Stimulated activated CD4-positive, alpha-beta T cell treated with anti-CD3 and anti-CD28 coated beads, Interleukin-1b, Interleukin-23, amount 100 ng/mL, for 48 hours (primary cell): ENCODE data around the gene TAS1R2.
"Not testable (repeated sequence)": the region's sequence is repeated elsewhere in the genome, so short reads cannot be mapped to it uniquely, and the experiment has no call there.

Source experiments
- DNase-seq: peaks from one replicate; pipeline ENCODE4 v3.0.0-alpha.2; 2020

Gene TAS1R2

DNA sequence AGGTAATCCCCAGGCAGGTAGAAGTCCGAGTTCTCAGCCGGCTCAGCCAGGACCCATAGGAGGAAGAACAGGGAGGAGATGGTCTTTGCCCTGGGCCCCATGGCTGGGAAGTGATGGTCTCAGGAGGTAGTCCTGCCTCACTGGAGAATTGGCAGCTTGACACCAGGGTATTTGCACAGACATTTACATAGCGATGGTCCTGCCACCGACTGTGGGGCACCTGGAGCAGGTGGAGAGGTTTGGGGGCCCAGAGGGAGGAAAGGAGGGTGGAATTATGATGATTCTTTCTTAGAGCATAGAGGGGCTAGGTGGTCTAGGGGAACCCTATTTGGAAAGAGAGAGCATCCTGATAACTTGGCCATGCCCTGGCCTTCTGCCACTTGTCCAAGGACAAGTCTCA lies at the start of gene TAS1R2:
Gene TAS1R2 (minus strand): TSS at position 101 of the 400 bp plus-strand sequence. CDS start 0 bp downstream, at position 101.
- no peak for DNase-seq

DNA sequence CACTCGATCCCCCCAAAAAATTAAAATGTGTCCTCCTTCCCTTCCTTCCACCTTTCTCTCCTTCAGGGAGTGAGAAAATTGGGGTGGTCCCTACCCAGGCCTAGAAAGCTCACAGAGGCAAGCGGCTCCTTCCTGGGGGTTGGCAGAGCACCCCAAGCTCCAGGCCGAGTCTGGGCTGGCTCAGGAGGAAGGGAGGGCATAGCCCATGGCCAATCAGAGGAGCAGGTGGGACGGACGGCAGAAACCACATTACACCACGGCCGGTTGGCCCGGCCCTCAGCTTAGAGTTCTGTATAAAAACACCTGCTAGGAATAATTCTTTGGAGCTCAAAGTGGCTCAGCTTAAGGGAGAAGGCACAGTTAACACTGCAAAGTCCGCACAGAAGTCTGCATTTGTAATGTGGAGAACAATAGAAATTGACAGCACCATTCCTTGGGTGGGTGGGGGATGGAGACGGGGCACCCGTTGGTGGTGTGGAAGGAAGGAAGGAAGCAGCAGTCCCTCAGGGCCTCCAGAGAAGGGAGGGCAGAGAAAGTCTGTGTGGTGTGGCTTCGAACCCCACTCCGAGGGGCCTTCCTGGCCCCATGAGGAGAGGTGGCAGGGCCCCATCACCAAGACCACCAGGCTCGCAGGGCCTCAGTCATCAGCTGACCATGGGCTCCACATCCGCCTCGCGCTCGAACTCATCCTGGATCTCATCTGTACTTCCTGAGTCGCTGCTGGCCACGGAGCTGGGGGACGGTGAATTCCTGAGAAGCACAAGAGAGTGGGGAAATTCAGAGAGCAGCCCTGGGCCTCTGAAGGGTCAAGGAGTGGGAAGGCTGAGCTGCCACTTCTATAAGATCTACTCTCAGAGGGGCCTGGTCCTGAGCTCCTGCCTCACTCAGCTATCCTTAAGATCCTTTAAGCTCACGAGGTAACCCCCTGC lies 48.7 kb upstream of the TAS1R2 start:
- DNase-seq: no peak

DNA sequence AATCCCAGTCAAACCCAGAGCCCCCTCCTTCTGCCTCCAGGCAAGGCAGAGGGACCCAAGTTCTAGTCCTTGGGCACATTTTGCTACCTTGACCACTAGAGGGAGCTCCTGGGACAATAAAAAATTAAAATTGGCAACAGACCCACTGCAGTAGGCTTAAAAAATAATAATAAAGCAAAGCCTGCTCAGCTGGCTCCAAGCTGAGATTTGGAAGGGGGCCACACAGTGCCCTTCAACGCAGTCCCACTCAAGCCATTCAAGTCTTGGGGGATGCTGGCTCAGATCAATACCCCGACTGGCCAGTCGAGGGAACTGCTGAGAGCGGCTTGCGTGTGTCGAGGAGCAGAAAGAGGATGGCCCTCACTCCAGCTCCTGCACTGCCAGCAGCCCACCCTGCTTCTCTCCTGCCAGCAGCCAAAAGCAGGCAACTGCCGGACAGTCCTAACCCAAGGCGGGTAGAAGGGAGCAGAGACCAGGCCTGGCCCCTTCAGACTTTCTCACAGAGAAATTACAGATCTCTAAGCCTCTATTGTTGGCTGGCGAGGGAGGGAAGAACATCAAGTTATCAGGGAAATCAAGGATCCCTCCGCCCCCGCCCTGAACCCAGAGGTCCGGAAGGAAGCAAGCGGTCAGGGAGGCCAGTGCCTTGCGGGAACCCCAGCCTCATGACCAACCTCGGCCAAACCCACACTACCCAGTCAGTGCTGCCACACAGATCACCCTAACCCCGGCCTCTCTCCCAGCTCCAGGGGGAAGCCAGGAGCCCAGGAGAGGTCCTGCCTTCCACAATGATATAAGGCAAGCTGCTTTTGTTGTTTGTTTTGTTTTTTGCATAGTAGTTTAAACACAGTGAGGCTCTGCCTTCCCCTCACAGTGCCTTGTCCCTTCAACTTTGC lies 47.8 kb upstream of the TAS1R2 start:
- peak; percentile 49 for DNase-seq

DNA sequence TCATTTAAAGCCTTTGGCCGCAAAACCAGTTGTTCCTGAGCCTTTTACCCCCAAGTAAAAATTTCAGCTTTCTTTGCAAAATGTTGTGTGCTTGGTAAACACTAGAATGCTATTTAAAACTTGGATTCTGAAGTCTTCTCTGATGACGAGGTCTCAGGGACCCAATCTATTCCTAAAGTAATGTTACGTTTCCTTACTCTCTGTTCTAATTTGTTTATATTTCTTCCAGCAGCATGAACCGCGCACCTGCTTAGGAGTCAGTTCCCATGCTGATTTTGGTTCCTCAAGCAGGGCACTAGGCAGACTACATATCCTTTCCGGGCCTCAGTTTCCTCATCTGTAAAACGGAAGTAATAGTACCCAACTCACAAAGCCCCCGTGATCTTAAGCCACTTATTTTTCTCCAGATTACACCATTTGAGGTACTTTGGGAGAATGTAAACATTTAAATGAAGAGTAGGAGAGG lies 43.9 kb upstream of the TAS1R2 start:
- no peak for DNase-seq

DNA sequence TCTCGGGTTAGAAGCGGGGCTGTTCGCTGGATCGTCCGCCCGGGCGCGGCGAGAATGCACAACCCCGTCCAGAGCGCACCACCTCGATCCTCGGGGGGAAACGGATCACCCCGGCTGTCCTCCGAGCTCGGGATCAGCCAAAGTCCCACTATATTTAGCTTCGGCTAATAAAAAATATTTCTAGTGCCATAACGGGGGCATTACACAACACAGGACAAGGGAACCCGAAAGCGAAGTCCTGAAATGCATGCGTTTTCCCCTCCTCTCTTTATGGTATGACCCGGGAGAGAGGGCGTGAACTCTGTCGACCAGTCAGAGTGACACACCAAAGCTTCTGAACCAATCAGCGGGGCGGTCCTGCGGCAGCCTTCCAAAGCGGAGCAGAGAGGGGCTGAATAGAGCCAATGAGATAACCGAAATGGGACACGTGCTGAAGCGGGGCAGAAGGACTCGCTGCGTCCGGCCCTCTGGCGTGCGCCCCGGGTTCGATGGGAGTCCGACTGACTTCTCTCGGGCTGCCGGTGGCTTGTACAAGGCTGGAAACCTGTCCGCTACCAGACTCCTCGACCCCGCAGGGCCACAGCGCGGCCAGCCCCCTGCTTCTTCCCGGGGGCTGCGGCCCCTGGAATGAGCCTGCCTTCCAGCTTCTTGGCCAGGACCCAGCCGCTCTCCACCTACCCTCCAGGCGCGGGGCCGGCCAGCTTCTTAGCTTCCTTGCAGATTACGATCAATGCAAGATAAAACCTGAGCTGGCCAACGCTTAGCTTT lies 43.2 kb upstream of the TAS1R2 start, which contains the start of gene ALDH4A1:
Gene ALDH4A1 (minus strand): TSS at position 33 of the 768 bp plus-strand sequence. CDS start 32 bp downstream, at position 1.
- peak; percentile 96 for DNase-seq

DNA sequence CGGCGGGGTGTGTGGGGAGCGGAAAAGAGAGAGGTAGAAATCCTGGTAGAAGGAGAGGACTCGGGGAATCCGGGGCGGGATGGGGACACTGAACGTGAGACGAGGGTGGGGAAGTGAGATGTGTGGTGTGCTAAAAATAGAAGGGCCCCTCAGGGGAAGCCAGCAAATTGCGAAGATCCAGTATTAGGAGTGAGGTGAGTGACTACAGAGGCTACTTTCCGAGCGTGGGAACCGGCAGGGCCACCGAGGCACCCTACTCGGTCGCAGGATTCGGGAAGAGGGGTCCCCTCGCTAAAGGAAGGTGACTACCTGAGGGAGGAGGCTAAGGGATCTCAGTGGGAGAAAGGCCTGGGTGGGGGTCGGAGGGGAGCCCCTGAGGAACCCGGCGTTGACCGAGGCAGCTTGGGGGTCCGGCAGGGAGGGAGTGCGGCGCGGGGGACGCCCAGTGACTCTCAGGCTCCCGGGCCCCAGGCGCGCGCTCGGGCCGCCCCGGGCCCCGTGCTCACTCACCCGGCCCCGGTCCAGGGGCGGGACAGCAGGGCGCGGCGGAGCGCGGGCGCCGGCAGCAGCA lies 42.6 kb upstream of the TAS1R2 start:
- no peak for DNase-seq

DNA sequence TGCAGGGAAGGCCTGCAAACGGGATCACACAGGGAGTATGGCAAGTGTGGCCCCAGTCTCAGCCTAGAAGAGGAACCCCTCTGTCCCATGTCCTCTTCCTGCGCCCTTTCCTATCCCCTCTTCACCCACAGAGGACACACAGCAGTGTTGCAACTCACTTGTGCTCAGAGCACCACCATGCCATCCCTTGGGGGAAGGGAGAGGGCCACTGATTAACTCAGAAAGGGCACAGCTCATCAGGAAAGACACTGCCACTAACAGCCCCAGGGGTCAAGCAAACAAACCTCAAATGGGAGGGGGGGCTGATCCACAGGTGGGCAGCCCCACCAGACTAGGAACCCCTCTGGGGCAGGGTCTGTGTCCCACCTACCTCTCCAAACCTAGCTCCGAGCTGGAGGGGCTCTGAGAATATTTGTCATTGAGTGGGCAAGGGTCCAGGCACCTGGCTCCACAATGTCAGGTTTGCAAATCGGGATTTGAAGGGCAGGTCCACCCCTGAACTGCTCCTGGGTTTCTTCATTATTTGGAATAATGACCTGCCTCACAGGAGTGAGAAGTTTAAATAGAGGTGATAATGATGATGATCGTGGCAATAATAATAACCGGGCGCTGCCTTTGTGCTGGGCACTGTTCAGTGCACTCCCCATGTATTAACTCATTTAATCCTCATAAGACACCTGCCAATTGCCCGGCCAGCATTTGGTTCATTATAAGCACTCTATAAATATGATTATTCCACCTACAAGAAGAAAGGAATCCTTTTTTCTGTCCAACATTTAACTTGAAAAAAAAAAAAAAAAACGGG lies 41.9 kb upstream of the TAS1R2 start:
- DNase-seq: no peak

DNA sequence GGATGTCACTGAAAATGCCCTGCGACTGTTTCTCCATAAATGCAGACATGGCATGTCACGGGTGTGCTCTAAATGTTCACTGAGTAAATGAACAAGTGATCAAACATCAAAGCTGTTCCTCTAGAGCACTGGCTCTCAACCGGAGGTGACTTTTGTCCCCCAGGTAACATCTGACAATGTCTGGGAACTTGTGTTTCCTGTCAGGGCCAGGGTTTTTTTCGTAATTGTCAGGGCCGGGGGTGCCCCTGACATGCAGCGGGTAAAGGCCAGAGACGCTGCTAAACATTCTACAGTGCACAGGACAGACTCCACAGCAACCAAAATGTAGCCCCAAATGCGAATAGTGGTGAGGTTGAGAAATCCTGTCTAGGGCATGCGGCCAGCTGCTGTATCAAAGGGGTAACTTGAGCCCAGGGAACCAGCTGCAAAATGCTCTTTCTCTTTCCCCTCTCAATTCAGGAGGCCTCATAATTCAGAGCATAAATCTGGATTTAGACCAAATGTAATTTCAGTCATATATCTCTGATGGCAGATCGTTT lies 40.9 kb upstream of the TAS1R2 start:
- DNase-seq: no peak

DNA sequence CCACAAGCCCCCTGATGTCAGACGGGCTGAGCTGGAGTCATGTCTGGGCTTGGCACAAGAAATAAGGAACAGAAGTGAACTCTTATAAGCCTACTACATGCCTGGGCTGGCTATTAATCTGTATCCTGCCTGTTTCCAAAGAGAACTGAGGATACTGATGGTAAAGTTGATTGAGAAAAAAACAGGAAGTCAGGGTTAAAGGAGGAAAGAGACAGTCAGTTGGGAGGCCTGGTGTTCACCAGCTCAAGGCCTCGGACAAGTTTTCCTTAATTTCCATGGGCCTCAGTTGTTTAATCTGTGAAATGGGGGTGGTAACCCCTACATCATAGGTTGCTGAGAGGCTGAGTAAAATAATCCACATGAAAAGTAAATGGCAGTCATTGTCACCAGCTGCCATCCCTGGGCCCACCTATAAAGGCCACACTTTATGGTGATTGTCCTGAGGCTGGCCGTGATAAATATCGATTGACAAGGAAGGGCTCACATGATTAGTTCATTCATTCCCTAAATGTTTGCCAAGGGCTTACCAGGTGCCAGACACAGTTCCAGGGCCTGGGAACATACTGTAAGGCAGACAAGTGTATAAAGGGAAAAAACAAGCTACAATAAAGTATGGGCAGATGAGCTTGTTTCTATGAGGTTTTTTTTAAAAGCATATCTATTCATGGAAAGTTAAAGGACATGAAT lies 40.0 kb upstream of the TAS1R2 start:
- no peak for DNase-seq

DNA sequence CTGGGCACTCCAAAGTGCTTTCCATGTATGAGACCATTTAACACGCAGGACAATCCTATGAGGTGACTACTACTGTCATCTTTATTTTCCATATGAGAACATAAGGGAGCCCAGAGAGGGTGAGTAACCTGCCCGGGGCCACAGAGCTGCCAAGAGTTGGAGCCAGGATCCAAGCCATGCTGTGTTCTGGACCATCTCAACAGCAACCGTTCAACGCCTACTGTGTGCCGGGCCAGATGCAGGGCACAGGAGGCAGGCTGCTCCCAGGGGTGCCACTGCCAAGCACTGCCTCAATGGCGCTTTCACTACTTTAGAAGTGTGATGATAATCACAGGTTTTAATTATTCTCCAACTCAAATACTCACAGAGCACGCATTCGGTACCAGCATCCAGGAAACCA lies 39.1 kb upstream of the TAS1R2 start:
- DNase-seq: no peak

DNA sequence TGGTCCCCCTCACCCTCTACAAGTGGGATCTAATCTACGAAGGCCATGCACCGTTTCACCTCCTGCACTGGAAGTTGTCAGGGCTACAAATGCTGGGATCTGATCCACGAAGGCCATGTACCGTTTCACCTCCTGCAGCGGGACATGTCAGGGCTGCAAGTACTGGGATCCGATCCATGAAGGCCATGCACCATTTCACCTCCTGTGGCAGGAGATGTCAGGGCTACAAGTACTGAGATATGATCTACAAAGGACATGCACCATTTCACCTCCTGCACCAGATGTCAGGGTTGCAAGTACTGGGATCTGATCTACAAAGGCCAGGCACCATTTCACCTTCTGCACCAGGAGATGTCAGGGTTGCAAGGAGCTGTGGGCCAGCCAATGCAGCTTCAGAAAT lies 35.9 kb upstream of the TAS1R2 start:
- no peak for DNase-seq

DNA sequence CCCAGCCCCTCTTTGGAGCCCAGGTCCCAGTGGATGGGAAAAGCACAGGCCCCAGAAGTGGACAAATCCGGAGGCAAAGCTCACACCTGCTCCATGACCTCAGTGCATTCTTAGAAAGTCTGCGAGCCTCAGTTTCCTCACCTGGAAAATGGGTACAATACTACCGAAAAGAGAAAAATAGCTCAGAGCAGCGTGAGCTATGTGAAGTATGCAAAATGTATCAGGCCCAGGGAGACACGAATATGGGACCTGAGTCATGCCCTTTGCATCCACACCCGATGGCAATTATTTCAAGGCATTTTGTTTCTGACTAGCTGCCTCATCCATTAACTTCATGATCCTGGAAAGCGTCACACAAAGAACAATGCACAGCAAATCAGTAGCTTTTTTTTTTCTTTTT lies 33.7 kb upstream of the TAS1R2 start:
- no peak for DNase-seq

DNA sequence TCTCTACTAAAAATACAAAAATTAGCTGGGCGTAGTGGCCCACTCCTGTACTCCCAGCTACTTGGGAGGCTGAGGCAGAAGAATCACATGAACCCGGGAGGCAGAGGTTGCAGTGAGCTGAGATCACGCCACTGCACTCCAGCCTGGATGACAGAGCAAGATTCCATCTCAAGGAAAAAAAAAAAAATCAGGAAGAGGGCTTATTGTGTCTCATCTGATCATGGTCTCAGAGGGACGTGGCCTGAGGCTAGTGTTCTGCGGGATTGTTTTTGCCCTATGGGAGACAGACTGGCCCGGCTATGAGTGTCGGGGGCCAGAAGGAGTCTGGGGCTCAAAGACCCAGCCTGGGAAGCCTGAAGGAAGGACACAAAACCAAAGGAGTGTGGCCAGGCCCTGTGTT lies 32.4 kb upstream of the TAS1R2 start:
- not testable (repeated sequence) for DNase-seq

DNA sequence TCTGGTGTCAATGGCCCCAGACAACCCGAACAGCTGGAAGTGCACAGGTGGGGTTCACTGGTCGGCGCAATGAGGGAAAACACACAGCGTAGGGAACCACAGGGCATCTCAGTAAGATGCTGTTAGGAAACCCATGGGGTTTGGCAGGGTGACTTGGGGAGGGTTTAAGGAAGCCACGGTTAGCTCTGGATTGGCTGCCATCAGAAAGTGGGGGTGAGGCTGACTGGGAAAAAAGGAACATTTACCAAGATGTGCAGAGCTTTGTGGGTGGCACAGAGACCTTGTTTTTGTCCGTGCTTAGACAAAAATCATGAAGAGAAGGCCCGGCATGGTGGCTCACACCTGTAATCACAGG lies 31.9 kb upstream of the TAS1R2 start:
- no peak for DNase-seq

DNA sequence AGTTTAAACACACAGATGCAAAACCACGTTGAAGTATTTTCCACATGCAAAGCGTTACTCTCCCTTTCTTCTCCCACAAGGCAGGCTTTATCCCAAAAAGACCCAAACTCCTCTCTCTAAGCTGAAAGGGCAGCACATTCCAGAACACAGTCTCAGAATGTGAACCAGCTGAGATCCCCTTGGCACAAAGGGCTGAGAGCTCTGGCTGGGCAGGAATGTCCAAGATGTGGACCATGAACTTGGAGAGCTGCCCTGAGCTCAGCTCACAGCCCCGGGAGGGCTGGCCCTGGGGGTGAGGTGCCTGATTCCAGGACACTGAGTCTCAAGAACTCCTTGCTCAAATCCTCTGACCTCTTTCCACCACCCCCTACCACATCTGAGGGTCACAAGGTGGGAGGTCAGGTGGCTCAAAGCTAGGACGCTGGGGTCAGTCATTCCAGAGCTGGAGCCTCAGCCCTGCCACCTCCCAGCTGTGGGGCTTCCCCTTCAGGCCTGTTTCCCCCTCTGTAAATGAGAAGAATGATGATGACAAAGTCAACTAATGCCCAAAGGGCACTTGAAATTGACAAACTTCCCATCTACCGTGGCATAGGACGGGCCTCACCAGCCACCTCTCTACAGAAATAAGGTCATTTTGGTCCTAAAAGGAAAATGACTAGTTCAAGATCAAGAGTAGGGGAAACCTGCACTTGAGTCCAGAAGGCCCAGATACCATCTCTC lies 31.4 kb upstream of the TAS1R2 start:
- DNase-seq: no peak

DNA sequence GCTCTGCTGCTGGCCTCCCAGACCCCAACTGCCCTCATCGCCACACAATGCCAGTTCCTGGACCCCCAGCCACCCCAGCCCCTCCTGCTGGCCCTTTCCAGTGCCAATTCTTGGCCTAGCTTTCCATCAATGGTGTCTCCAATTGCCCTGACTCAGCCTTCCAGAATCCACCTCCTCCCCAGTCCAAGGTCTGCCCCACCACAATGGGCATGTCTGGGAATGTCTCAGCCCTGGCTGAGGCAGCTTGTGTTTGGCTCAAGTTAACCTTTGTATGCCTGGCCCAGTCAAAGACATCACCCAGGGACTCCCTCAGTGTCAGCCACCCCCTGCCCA lies 26.5 kb upstream of the TAS1R2 start:
- DNase-seq: no peak

DNA sequence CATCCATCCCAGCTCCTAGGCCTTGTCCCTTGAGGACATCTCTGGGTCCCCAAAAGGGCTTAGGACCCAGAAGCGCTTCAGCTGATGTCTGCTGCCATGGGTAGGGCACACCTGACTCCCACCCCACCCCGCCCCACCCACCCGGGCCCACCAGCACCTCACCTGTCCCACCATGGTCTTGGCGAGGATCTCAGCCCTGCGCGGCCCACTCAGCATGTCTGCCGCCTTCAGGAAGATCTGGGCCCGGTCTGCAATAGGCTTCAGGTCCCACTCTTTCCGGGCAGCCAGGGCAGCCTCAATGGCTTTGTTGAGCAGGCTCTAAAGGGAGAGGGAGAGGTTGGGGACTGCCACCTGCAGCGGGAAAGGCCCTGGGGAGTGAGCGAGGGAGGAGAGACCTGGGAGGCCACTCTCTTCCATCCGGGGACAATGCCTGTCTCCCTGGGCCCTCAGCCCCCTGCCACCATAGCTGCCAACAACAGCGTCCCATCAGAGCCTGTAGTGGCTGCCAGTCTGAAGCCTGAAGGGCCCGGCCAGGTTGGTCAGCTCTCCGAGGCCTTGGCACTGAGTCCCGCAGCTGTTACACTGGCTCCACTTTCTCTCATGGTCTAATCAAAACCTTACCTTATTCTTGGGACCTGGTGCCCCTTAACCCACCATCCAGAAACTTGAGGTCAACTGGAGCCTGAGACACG lies 26.0 kb upstream of the TAS1R2 start:
- DNase-seq: no peak

DNA sequence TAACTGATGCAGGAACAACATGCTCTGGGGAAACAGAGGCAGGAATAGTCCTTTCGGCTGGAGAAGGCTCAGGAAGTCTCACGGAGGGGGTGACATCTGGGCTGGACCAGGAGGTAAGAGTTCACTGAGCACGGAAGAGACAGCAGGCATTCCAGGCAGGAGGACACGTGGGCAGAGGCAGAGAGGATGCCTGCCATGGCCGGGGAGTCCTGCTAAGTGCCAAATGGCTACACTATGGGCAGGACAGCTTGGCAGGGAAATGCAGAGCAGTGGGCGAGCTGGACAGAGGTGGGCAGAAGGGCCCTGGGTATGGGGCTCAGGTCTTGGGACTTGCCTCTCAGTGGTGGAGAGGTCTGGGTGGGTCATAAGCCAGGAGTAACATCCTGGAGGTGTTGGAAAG lies 25.3 kb upstream of the TAS1R2 start:
- no peak for DNase-seq

DNA sequence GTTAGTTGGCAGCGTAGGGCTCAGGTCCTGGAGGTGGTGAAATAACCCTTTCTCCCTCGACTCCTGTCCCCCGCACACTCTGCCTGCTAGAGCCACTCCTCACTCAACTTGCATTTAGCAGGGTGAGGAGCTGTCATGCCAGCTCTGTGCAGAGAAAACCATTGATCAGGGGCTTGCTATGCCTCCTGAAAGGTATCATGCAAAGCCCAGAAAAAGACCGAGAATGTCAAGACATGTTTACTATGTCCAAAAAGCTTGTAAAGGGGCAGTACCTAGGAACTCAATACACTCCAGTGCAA lies 24.9 kb upstream of the TAS1R2 start:
- DNase-seq: no peak
